ENCODE results near the gene DGCR8. TPM values are rescaled to one million over a fixed set of nuclear protein-coding genes. Genes with fewer than 3 reads are reported as not detected.

The DGCR8 gene
- total and polyA plus RNA-seq, 4 donors = 13.2 to 38.4 (median 26.2) TPM

- TF ChIP-seq CTCF (IDR thresholded peaks at IDR 0.05; ENCODE audit: control extremely low read depth, extremely low read depth) = no peak
- Histone ChIP-seq H3K27ac (ENCODE audit: low read depth in 1 of 2, low read length in 1 of 2) (no peak overlapping the region), H3K9ac (ENCODE audit: insufficient read depth in 1 of 2, low read length in 2 of 2) (no peak overlapping the region), H3K27me3 (ENCODE audit: control insufficient read depth in 3 of 3, insufficient read depth in 3 of 3, low read length in 2 of 3) (no peaks in the 10 kb centered on the region), H3K4me3 (no peak overlapping the region), H3K9me3 (ENCODE audit: control insufficient read depth in 4 of 4, insufficient read depth in 3 of 4, low read length in 3 of 4) (no peaks in the 10 kb centered on the region), H3K36me3 (ENCODE audit: control insufficient read depth in 4 of 4, insufficient read depth in 4 of 4, low read length in 4 of 4) (peaks cover 3 to 25% (median 18%) of the 10 kb centered on the region in 4 donors), H3K4me1 (ENCODE audit: control insufficient read depth in 5 of 5, insufficient read depth in 5 of 5, low read length in 5 of 5) (peaks cover 5 to 29% (median 17%) of the 10 kb centered on the region in 5 donors)
- DNase-seq (no peak), ATAC-seq (ENCODE audit: insufficient read depth, low FRiP score) (no peak)
- 77 to 79% methylated on average over 10 of the region's 10 CpGs for WGBS, 2 donors
Observed at GRCh38 chr22:20083891-20084546, 4.0 kb downstream of the DGCR8 start.

GRCh38 chr22:20084547-20085413, 4.7 kb downstream of the DGCR8 start:
- ATAC-seq (ENCODE audit: insufficient read depth, low FRiP score) (no peak), DNase-seq (peak in 1 of 3 donors; percentile 12)
- no peak overlapping the region for H3K4me3 ChIP-seq
- H3K36me3 ChIP-seq (ENCODE audit: control insufficient read depth in 4 of 4, insufficient read depth in 4 of 4, low read length in 4 of 4) = peaks cover 6 to 32% (median 22%) of the 10 kb centered on the region in 4 donors
- H3K27me3 ChIP-seq (ENCODE audit: control insufficient read depth in 3 of 3, insufficient read depth in 3 of 3, low read length in 2 of 3) = no peaks in the 10 kb centered on the region
- no peak overlapping the region for H3K27ac ChIP-seq (ENCODE audit: low read depth in 1 of 2, low read length in 1 of 2)
- H3K4me1 ChIP-seq (ENCODE audit: control insufficient read depth in 5 of 5, insufficient read depth in 5 of 5, low read length in 5 of 5) = peaks cover 5 to 29% (median 17%) of the 10 kb centered on the region in 5 donors
- 69 to 73% methylated on average over 23 of the region's 23 CpGs for WGBS, 2 donors
- H3K9me3 ChIP-seq (ENCODE audit: control insufficient read depth in 4 of 4, insufficient read depth in 3 of 4, low read length in 3 of 4) = no peaks in the 10 kb centered on the region
- TF ChIP-seq CTCF (IDR thresholded peaks at IDR 0.05; ENCODE audit: control extremely low read depth, extremely low read depth) = no peak
- H3K9ac ChIP-seq (ENCODE audit: insufficient read depth in 1 of 2, low read length in 2 of 2) = no peak overlapping the region

GRCh38 chr22:20085651-20086050, 5.6 kb downstream of the DGCR8 start:
- no peak for ATAC-seq (ENCODE audit: insufficient read depth, low FRiP score)
- 96 to 97% methylated on average over 20 of the region's 20 CpGs for WGBS, 2 donors
- Histone ChIP-seq H3K9ac (ENCODE audit: insufficient read depth in 1 of 2, low read length in 2 of 2) (no peak overlapping the region), H3K27me3 (ENCODE audit: control insufficient read depth in 3 of 3, insufficient read depth in 3 of 3, low read length in 2 of 3) (no peaks in the 10 kb centered on the region), H3K9me3 (ENCODE audit: control insufficient read depth in 4 of 4, insufficient read depth in 3 of 4, low read length in 3 of 4) (no peaks in the 10 kb centered on the region), H3K4me1 (ENCODE audit: control insufficient read depth in 5 of 5, insufficient read depth in 5 of 5, low read length in 5 of 5) (peaks cover 5 to 29% (median 17%) of the 10 kb centered on the region in 5 donors), H3K36me3 (ENCODE audit: control insufficient read depth in 4 of 4, insufficient read depth in 4 of 4, low read length in 4 of 4) (peaks cover 15 to 40% (median 30%) of the 10 kb centered on the region in 4 donors), H3K4me3 (no peak overlapping the region), H3K27ac (ENCODE audit: low read depth in 1 of 2, low read length in 1 of 2) (no peak overlapping the region)
- DNase-seq = no peak
- TF ChIP-seq CTCF (IDR thresholded peaks at IDR 0.05; ENCODE audit: control extremely low read depth, extremely low read depth) = no peak

Measured in lung (tissue), 12 donors.